Nephron (organoid): ENCODE results near the gene UNG.

Experiments used
- H3K27ac Mint-ChIP-seq, 3 experiments: 2 replicates each; pipeline ENCODE4 v1.8.0; 2020; ENCODE audit warnings: mixed read lengths in 3 of 3, mild to moderate bottlenecking in 2 of 3, moderate library complexity in 1 of 3
- H3K27me3 Mint-ChIP-seq: 2 replicates; pipeline ENCODE4 v1.8.0; 2021; ENCODE audit warnings: low read depth, mild to moderate bottlenecking, moderate library complexity, mixed read lengths
- H3K36me3 Mint-ChIP-seq: 2 replicates; pipeline ENCODE4 v1.8.0; 2020; ENCODE audit warnings: low read depth, mixed read lengths
- H3K4me1 Mint-ChIP-seq: 2 replicates; pipeline ENCODE4 v1.8.0; 2020; ENCODE audit warnings: mixed read lengths
- H3K4me3 Mint-ChIP-seq, 3 experiments: 2 replicates each; pipeline ENCODE4 v1.8.0; 2020; ENCODE audit warnings: mild to moderate bottlenecking in 3 of 3, mixed read lengths in 3 of 3, moderate library complexity in 2 of 3
- H3K9me3 Mint-ChIP-seq: 2 replicates; pipeline ENCODE4 v1.8.0; 2020; ENCODE audit warnings: mixed read lengths
- CTCF ChIP-seq, 3 experiments: fragments of 200-600 bp; sonication (generic); IDR thresholded peaks; one replicate each; pipeline ENCODE4 v1.5.0; 2021; ENCODE audit warnings: antibody characterized with exemption in 3 of 3; ENCODE audit not compliant: unreplicated experiment in 3 of 3

UNG gene

GRCh38 chr12:109114644-109115043 lies 17.2 kb downstream of the UNG start:
- Mint-ChIP-seq H3K4me1 (peaks cover 54% of the 10 kb centered on the region), H3K27ac (peak overlapping the region; percentile 73 to 92 (median 78)), H3K4me3 (peak overlapping the region in 2 of 3 experiments; percentile 29 to 44), H3K36me3 (peaks cover 11% of the 10 kb centered on the region), H3K9me3 (no peaks in the 10 kb centered on the region), H3K27me3 (no peaks in the 10 kb centered on the region)
- TF ChIP-seq CTCF (IDR thresholded peaks at IDR 0.05; ENCODE audit: unreplicated experiment in 3 of 3), result no peak

- peaks cover 48% of the 10 kb centered on the region for H3K4me1 Mint-ChIP-seq
- H3K27ac Mint-ChIP-seq, result peak overlapping the region; percentile 78 to 93 (median 92)
- no peak overlapping the region for H3K4me3 Mint-ChIP-seq
- no peak for TF ChIP-seq CTCF (IDR thresholded peaks at IDR 0.05; ENCODE audit: unreplicated experiment in 3 of 3)
- peaks cover 6% of the 10 kb centered on the region for H3K36me3 Mint-ChIP-seq
- no peaks in the 10 kb centered on the region for H3K27me3 Mint-ChIP-seq
- H3K9me3 Mint-ChIP-seq, result no peaks in the 10 kb centered on the region
Observed at GRCh38 chr12:109115404-109115757, 18.0 kb downstream of the UNG start.

- Mint-ChIP-seq H3K27ac (peak within 1 kb of the TSS; percentile 78 to 93 (median 92)), H3K4me1 (peaks cover 42% of the 10 kb centered on the region), H3K4me3 (peak within 1 kb of the TSS; percentile 45 to 64 (median 59)), H3K9me3 (no peaks in the 10 kb centered on the region), H3K36me3 (no peaks in the 10 kb centered on the region), H3K27me3 (no peaks in the 10 kb centered on the region)
- TF ChIP-seq CTCF (IDR thresholded peaks at IDR 0.05; ENCODE audit: unreplicated experiment in 3 of 3), result no peak
Observed at GRCh38 chr12:109115758-109116610, 18.6 kb downstream of the UNG start, which contains the start of gene ACACB. TSS of gene ACACB (plus strand) at chr12:109116587. CDS start at chr12:109139406, 22,819 bp downstream.

- Mint-ChIP-seq H3K27ac (peak overlapping the region; percentile 78 to 93 (median 92)), H3K9me3 (no peaks in the 10 kb centered on the region), H3K4me1 (peaks cover 40% of the 10 kb centered on the region), H3K27me3 (no peaks in the 10 kb centered on the region), H3K4me3 (peak overlapping the region in 2 of 3 experiments; percentile 59 to 64), H3K36me3 (no peaks in the 10 kb centered on the region)
- TF ChIP-seq CTCF (IDR thresholded peaks at IDR 0.05; ENCODE audit: unreplicated experiment in 3 of 3), result no peak
Observed at GRCh38 chr12:109116611-109116949, 19.2 kb downstream of the UNG start.

GRCh38 chr12:109120095-109120494 lies 22.7 kb downstream of the UNG start:
- Mint-ChIP-seq H3K27ac (no peak overlapping the region), H3K4me3 (no peak overlapping the region), H3K4me1 (peaks cover 17% of the 10 kb centered on the region), H3K36me3 (no peaks in the 10 kb centered on the region), H3K9me3 (no peaks in the 10 kb centered on the region), H3K27me3 (no peaks in the 10 kb centered on the region)
- TF ChIP-seq CTCF (IDR thresholded peaks at IDR 0.05; ENCODE audit: unreplicated experiment in 3 of 3), result no peak

GRCh38 chr12:109120557-109120956 lies 23.2 kb downstream of the UNG start:
- no peaks in the 10 kb centered on the region for H3K27me3 Mint-ChIP-seq

More at GRCh38 chr12:109120557-109120956, 23.2 kb downstream of the UNG start:
- TF ChIP-seq CTCF (IDR thresholded peaks at IDR 0.05; ENCODE audit: unreplicated experiment in 3 of 3), result no peak
- Mint-ChIP-seq H3K4me1 (peaks cover 13% of the 10 kb centered on the region), H3K27ac (no peak overlapping the region), H3K4me3 (no peak overlapping the region), H3K36me3 (no peaks in the 10 kb centered on the region), H3K9me3 (no peaks in the 10 kb centered on the region)
